GM12878 (cell line): ENCODE measurements around the gene KASH5. TPM values are rescaled to one million over a fixed set of nuclear protein-coding genes. Genes with fewer than 3 reads are reported as not detected.
A peak's percentile ranks its signal among the peaks of the same experiment; 100 is the strongest.

Experiments
- ATAC-seq: fragments of 200-7000 bp; cut with Tn5 transposase; 3 replicates; pipeline ENCODE4 v1.9.1; 2020; ENCODE audit warnings: mild to moderate bottlenecking, moderate library complexity
- BruUV-seq: library from RNA; stranded (reverse); fragments of 400-500 nt; replicated peaks from 2 replicates; lab custom pipeline; 2021; lab: Mats Ljungman, UMichigan
- CTCF ChIA-PET: fragments of 300-600 bp; sonication (Branson Sonifier 250); formaldehyde crosslinking; extraction: SDS; loops from one replicate; lab custom pipeline; 2021; ENCODE audit warnings: inconsistent platforms; lab: Yijun Ruan, JAX
- POLR2A ChIA-PET: fragments of 350-600 bp; formaldehyde crosslinking; extraction: SDS; loops from one replicate; lab custom pipeline; 2021; ENCODE audit warnings: inconsistent platforms; lab: Charles Lee
- RAD21 ChIA-PET: fragments of 300-600 bp; sonication (Branson Sonifier 250); formaldehyde crosslinking; loops from one replicate; lab custom pipeline; 2023; ENCODE audit warnings: antibody characterized with exemption; ENCODE audit not compliant: unreplicated experiment; lab: Charles Lee
- SMC1A ChIA-PET: fragments of 300-600 bp; sonication (Branson Sonifier 250); formaldehyde crosslinking; loops from one replicate; lab custom pipeline; 2023; ENCODE audit not compliant: unreplicated experiment, uncharacterized antibody; lab: Charles Lee
- DNase-seq: peaks from one replicate; pipeline ENCODE4 v3.0.0-alpha.2; 2011; ENCODE audit warnings: low read depth, low spot score
- FAIRE-seq: peaks from 3 replicates; lab custom pipeline; 2011; peaks lifted over from hg19 to GRCh38; lab: Jason Lieb, UNC
- H2AFZ ChIP-seq: 2 replicates; pipeline ENCODE4 v1.6.0; 2011; ENCODE audit warnings: low read depth, low read length, control low read depth; ENCODE audit not compliant: control insufficient read depth
- H3K27ac ChIP-seq: 2 replicates; pipeline ENCODE4 v1.5.1; 2011; ENCODE audit warnings: control low read depth; ENCODE audit not compliant: control insufficient read depth, insufficient read depth
- H3K27me3 ChIP-seq, 2 experiments: replicated peaks in 1 of 2; 2 replicates each; pipeline versions ENCODE4 v1.6.0 to v1.6.1; 2011; ENCODE audit warnings: low read length in 1 of 2; ENCODE audit not compliant: control insufficient read depth in 2 of 2, insufficient read depth in 2 of 2
- H3K36me3 ChIP-seq, 2 experiments: 2 replicates each; pipeline ENCODE4 v1.5.1; 2011; ENCODE audit warnings: low read length in 1 of 2; ENCODE audit not compliant: control insufficient read depth in 2 of 2, insufficient read depth in 2 of 2
- H3K4me1 ChIP-seq: 2 replicates; pipeline ENCODE4 v1.6.1; 2011; ENCODE audit warnings: mild to moderate bottlenecking, low read length, moderate library complexity, mixed read lengths; ENCODE audit not compliant: control insufficient read depth, insufficient read depth
- H3K4me2 ChIP-seq: 2 replicates; pipeline ENCODE4 v1.6.0; 2011; ENCODE audit warnings: control low read depth; ENCODE audit not compliant: control insufficient read depth, insufficient read depth
- H3K4me3 ChIP-seq: fragments of 200-600 bp; sonication (generic); 2 replicates; pipeline ENCODE4 v1.5.1; 2016
- H3K79me2 ChIP-seq: 2 replicates; pipeline ENCODE4 v1.6.0; 2011; ENCODE audit warnings: low read length; ENCODE audit not compliant: control insufficient read depth, insufficient read depth
- H3K9ac ChIP-seq: 2 replicates; pipeline ENCODE4 v1.8.0; 2011; ENCODE audit warnings: low read length, control low read depth, mixed read lengths; ENCODE audit not compliant: control insufficient read depth, insufficient read depth
- H3K9me3 ChIP-seq: replicated peaks from 3 replicates; pipeline ENCODE4 v1.5.1; 2011; ENCODE audit warnings: mild to moderate bottlenecking, low read length; ENCODE audit not compliant: control insufficient read depth, insufficient read depth
- H4K20me1 ChIP-seq: 2 replicates; pipeline ENCODE4 v1.6.0; 2011; ENCODE audit not compliant: control insufficient read depth, insufficient read depth
- CBX3 ChIP-seq: fragments of 200-600 bp; sonication (generic); IDR thresholded peaks from 2 replicates; pipeline ENCODE4 v1.6.1; 2016; ENCODE audit warnings: low read depth, borderline replicate concordance
- CBX5 ChIP-seq: sonication (generic); IDR thresholded peaks from 2 replicates; pipeline ENCODE4 v1.6.1; 2016; ENCODE audit warnings: low read depth, moderate library complexity, mild to moderate bottlenecking, inconsistent platforms
- EED ChIP-seq: sonication (generic); IDR thresholded peaks from 2 replicates; pipeline ENCODE4 v1.6.1; 2016; ENCODE audit warnings: antibody characterized with exemption, low read depth
- EZH2 ChIP-seq: IDR thresholded peaks from 2 replicates; pipeline ENCODE4 v1.6.1; 2012; ENCODE audit warnings: low read depth, mild to moderate bottlenecking, control low read depth, inconsistent platforms, low read length, borderline replicate concordance; ENCODE audit not compliant: control insufficient read depth
- LARP7 ChIP-seq: fragments of 450-650 bp; IDR thresholded peaks from 2 replicates; pipeline ENCODE4 v1.6.1; 2017; ENCODE audit warnings: mild to moderate bottlenecking
- NBN ChIP-seq: fragments of 450-650 bp; IDR thresholded peaks from 2 replicates; pipeline ENCODE4 v1.6.1; 2016
- NR2C1 ChIP-seq: fragments of 450-650 bp; IDR thresholded peaks from 2 replicates; pipeline ENCODE4 v1.6.1; 2017; ENCODE audit warnings: antibody characterized with exemption, mild to moderate bottlenecking, moderate library complexity
- NR2F1 ChIP-seq: fragments of 450-650 bp; conservative IDR thresholded peaks from 2 replicates; pipeline ENCODE4 v1.6.1; 2017; ENCODE audit warnings: mild to moderate bottlenecking
- PAX5 ChIP-seq: IDR thresholded peaks from 2 replicates; pipeline ENCODE4 v1.6.1; 2011; ENCODE audit warnings: low read depth, low read length, borderline replicate concordance
- PAX8 ChIP-seq: fragments of 450-650 bp; IDR thresholded peaks from 2 replicates; pipeline ENCODE4 v1.6.1; 2017; ENCODE audit warnings: mild to moderate bottlenecking, moderate library complexity
- SPI1 ChIP-seq: IDR thresholded peaks from 2 replicates; pipeline ENCODE4 v1.6.1; 2011; ENCODE audit warnings: low read depth, mild to moderate bottlenecking, low read length, moderate library complexity, borderline replicate concordance; ENCODE audit not compliant: insufficient read depth
- TCF3 ChIP-seq: IDR thresholded peaks from 2 replicates; pipeline ENCODE4 v1.6.1; 2012; ENCODE audit warnings: low read depth, mild to moderate bottlenecking, low read length, borderline replicate concordance; ENCODE audit not compliant: insufficient read depth
- WGBS: methylation state at CpG from one replicate; pipeline ENCODE4 v1.1.6; 2016; ENCODE audit warnings: low lambda C conversion rate; ENCODE audit not compliant: insufficient replicate concordance, insufficient coverage; ENCODE audit errors: missing lambda C conversion rate; 5-methylcytosine and 5-hydroxymethylcytosine counted together
- in situ Hi-C: fragments of 300-500 bp; cut with MboI; formaldehyde crosslinking; loops from 9 replicates; pipeline ENCODE4 v1.14.3; 2018; ENCODE audit warnings: mixed read lengths
- intact Hi-C: fragments of 100-400 bp; cut with micrococcal nuclease; formaldehyde crosslinking; loops from one replicate; pipeline ENCODE4 v1.14.2; 2022; ENCODE audit not compliant: unreplicated experiment
- polyA plus RNA-seq, 11 experiments: library from polyadenylated mRNA; depleted of rRNA in 4 of 11; unstranded in 6 of 11; stranded (reverse) in 5 of 11; fragments of >200 nt; fragmentation: Nextera tagmentation in 4 of 11; fragmentation: Illumina TruSeq in 1 of 11; extraction: Ambion mirVana in 4 of 11; extraction: Trizol in 1 of 11; gene quantifications; 1 replicate in 1 of 11; 2 replicates in 10 of 11; pipeline versions ENCODE4 v1.2.1 to v1.2.3, GENCODE V29; 2011 to 2016; ENCODE audit warnings: inconsistent platforms in 2 of 11, missing spikeins in 2 of 11, low read depth in 1 of 11
- total RNA-seq, 4 experiments: library from RNA; depleted of rRNA in 3 of 4; stranded (reverse); fragments of >200 nt in 3 of 4; fragmentation: Illumina TruSeq in 1 of 4; extraction: Trizol in 1 of 4; gene quantifications; 2 replicates each; pipeline versions ENCODE4 v1.2.1 to v1.2.3, GENCODE V29; 2013 to 2021
- TF ChIP-seq, protein P1 (sequence below): fragments of 450-650 bp; IDR thresholded peaks from 2 replicates; pipeline ENCODE4 v1.6.1; 2017; ENCODE audit warnings: antibody characterized with exemption, mild to moderate bottlenecking, moderate library complexity

KASH5 gene
- total and polyA plus RNA-seq, 10 of the 15 experiments (the other 5 are each of a cell fraction or from before 2014, with no cell fraction given) = 0.03 to 0.06 (median 0.05) TPM; not detected in 7

DNA sequence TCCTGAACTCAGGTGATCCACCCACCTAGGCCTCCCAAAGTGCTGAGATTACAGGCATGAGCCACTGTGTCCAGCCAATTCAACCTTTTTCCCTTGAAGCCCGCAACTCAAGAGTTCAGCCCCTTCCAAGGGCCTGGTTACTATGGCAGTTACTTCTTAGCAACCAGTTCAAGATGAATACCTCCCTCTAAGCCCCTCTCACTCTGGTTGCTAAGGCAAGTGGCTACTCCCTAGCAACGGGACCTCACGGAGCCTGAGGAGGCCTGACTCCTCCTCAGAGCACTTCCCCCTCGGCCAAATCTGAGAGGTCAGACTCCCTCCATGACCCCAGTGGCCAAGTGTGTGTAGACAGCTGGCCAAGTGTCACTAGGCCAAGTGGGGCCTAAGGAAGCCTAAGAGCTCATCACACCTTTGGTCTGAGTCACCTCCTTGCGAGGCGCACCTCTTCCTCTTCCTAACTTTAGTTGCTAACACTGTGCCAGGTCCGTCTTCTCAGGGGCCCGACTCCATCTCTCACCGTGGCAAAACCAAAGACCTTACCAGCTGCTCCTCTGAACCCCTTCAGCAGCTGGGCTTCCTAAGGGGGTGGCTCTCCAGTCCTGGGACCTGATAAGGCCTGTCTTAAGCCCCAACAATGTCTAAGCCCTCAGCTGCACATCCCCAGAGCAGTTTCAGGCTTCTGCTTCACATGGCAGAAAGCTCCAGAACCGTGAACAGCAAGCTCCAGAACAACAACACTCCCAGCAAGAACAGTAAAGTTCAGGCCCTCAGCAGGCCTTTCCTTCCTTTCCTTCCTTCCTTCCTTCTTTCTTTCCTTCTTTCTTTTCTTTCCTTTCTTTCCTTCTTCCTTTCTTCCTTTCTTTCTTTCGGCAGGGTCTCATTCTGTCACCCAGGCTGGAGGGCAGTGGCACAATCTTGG is 43.3 kb upstream of the KASH5 start:
- POLR2A ChIA-PET = interaction anchor here (0.6 kb wide), 1 partner anchor 191 kb away, joined by 3 read pairs; no protein-coding TSS in a partner anchor

DNA sequence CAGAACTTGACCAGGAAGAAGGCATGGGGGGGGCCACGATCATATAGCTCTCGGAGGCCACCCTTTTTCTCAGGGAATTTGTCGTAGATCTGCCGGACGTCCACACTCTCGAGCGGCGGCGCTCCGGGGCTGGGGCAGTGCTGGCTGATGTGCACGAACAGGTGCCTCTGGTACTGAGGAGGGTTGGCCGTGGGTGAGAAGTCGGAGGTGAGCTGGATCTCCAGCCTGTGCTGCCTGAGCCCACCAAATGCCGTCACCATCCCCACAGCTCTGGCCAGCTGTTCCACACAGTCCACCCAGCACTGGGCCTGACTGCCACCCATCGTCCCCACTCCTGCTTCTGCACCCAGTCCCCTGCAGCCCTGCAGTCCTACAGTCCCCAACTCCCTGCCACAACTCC is 40.9 kb upstream of the KASH5 start:
- Histone ChIP-seq H3K27ac (no peak overlapping the region), H4K20me1 (no peaks in the 10 kb centered on the region), H3K4me3 (no peak overlapping the region), H3K4me1 (peaks cover 3% of the 10 kb centered on the region; the same call in 1 of the 2 replicates), H3K9me3 (no peaks in the 10 kb centered on the region; the same call in 2 of the 3 replicates), H3K27me3 (no peaks in the 10 kb centered on the region), H3K4me2 (no peak overlapping the region), H2AFZ (no peak overlapping the region), H3K36me3 (no peaks in the 10 kb centered on the region), H3K79me2 (no peaks in the 10 kb centered on the region), H3K9ac (no peak overlapping the region)
- DNase-seq = no peak
- intact Hi-C loops = no loop called here
- ChIA-PET RAD21 (no interaction called here), SMC1A (interaction anchor here (1.0 kb wide), 1 partner anchor 16 kb away, joined by 3 read pairs; no protein-coding TSS in a partner anchor), POLR2A (no interaction called here), CTCF (interaction anchor here (1.2 to 1.4 kb wide), 2 partner anchors 11 to 44 kb away, joined by 4 to 5 read pairs; no protein-coding TSS in a partner anchor)
- no TSS peak for BruUV-seq
- TF ChIP-seq NR2C1 (no peak), CBX3 (no peak), EED (no peak), TCF3 (no peak), EZH2 (no peak), PAX5 (no peak), PAX8 (no peak), CBX5 (no peak), LARP7 (no peak), NBN (no peak)
- TF ChIP-seq, protein P1, sequence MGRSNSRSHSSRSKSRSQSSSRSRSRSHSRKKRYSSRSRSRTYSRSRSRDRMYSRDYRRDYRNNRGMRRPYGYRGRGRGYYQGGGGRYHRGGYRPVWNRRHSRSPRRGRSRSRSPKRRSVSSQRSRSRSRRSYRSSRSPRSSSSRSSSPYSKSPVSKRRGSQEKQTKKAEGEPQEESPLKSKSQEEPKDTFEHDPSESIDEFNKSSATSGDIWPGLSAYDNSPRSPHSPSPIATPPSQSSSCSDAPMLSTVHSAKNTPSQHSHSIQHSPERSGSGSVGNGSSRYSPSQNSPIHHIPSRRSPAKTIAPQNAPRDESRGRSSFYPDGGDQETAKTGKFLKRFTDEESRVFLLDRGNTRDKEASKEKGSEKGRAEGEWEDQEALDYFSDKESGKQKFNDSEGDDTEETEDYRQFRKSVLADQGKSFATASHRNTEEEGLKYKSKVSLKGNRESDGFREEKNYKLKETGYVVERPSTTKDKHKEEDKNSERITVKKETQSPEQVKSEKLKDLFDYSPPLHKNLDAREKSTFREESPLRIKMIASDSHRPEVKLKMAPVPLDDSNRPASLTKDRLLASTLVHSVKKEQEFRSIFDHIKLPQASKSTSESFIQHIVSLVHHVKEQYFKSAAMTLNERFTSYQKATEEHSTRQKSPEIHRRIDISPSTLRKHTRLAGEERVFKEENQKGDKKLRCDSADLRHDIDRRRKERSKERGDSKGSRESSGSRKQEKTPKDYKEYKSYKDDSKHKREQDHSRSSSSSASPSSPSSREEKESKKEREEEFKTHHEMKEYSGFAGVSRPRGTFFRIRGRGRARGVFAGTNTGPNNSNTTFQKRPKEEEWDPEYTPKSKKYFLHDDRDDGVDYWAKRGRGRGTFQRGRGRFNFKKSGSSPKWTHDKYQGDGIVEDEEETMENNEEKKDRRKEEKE = no peak
- 83% methylated on average over 15 of the region's 15 CpGs for WGBS
- in situ Hi-C loops = no loop called here
- FAIRE-seq = no peak
- ATAC-seq = no peak

More for the DNA sequence above, 43.3 kb upstream of the KASH5 start:
- no peak for ATAC-seq
- intact Hi-C loops = no loop called here
- Histone ChIP-seq H3K36me3 (no peaks in the 10 kb centered on the region; a peak in 1 of 4 replicates), H3K4me1 (peaks cover 11% of the 10 kb centered on the region), H2AFZ (no peak overlapping the region), H4K20me1 (no peaks in the 10 kb centered on the region)
- in situ Hi-C loops = no loop called here
- 93% methylated on average over 11 of the region's 11 CpGs for WGBS
- no TSS peak for BruUV-seq
- FAIRE-seq = no peak
- RAD21 ChIA-PET = no interaction called here
- TF ChIP-seq NR2F1 (0 out of 2 replicates have a peak, but pooled peaks have one; percentile 20), SPI1 (no peak)
- TF ChIP-seq, all 136 proteins: peak for 1
- Histone ChIP-seq H3K27ac (no peak overlapping the region), H3K27me3 (no peaks in the 10 kb centered on the region), H3K79me2 (no peaks in the 10 kb centered on the region), H3K9ac (no peak overlapping the region), H3K4me3 (no peak overlapping the region), H3K9me3 (no peaks in the 10 kb centered on the region; the same call in 2 of the 3 replicates), H3K4me2 (no peak overlapping the region)
- DNase-seq = no peak
- ChIA-PET SMC1A (no interaction called here), CTCF (no interaction called here)
